ENCODE data around the gene EPHA7.

DNA sequence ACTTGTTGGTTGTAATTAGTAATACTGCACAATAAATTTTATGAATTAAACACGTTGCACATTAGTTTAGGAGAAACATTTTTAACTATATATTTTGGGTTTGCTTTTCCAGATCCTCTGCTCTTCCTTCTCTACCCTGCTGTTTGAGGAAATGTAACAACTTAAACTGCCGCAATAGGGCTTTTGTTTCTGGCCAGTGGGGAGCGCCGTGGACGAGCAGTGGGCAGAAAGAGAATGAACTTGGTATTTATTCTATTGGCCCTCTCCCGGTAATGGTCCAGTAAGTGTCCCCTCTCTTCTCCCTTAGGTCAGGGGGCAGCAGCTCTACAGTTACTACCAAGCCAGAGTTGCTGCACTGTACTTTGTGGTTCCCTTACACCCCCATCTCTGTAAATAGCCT is 35.2 kb upstream of the EPHA7 start:
- no peak for TF ChIP-seq POLR2AphosphoS5 (IDR thresholded peaks at IDR 0.05)
- TF ChIP-seq CTCF (IDR thresholded peaks at IDR 0.05) = no peak
